Esophagus squamous epithelium (tissue), 5 donors: Measurements from ENCODE around the gene BRD3. TPM values are rescaled to one million over a fixed set of nuclear protein-coding genes. Genes with fewer than 3 reads are reported as not detected.

Experiments used
- DNase-seq: peaks from one replicate; lab custom pipeline; 2025; lab: John Stamatoyannopoulos, UW
- H3K27ac ChIP-seq, 4 donors: fragments of 200-600 bp; sonication (generic); one replicate each; pipeline ENCODE4 v1.5.1; 2016 to 2019; ENCODE audit warnings: mild to moderate bottlenecking in 1 of 4
- H3K27me3 ChIP-seq, 4 donors: fragments of 200-600 bp; sonication (generic); 1 replicate in 3 of 4; 2 replicates in 1 of 4; pipeline versions ENCODE4 v1.5.1 to v1.6.0; 2017 to 2021; ENCODE audit warnings: antibody characterized with exemption in 1 of 4
- H3K36me3 ChIP-seq, 3 donors: fragments of 200-600 bp; sonication (generic); one replicate each; pipeline ENCODE4 v1.5.1; 2016 to 2019
- H3K4me1 ChIP-seq, 3 donors: fragments of 200-600 bp; sonication (generic); one replicate each; pipeline ENCODE4 v1.5.1; 2017 to 2019
- H3K4me3 ChIP-seq, 4 donors: fragments of 200-600 bp; sonication (generic); 1 replicate in 3 of 4; 2 replicates in 1 of 4; pipeline ENCODE4 v1.5.1; 2016 to 2019; ENCODE audit warnings: mild to moderate bottlenecking in 2 of 4, moderate library complexity in 1 of 4
- H3K9me3 ChIP-seq, 3 donors: fragments of 200-600 bp; sonication (generic); one replicate each; pipeline ENCODE4 v1.5.1; 2016 to 2019
- CTCF ChIP-seq, 6 experiments: fragments of 450-650 bp in 4 of 6; fragments of 200-600 bp in 2 of 6; sonication (generic) in 2 of 6; IDR thresholded peaks; one replicate each; pipeline ENCODE4 v1.5.1; 2016 to 2019; ENCODE audit warnings: antibody characterized with exemption in 6 of 6, mild to moderate bottlenecking in 4 of 6, moderate library complexity in 4 of 6
- POLR2A ChIP-seq, 4 donors: fragments of 450-650 bp; IDR thresholded peaks; one replicate each; pipeline ENCODE4 v1.6.1; 2017; ENCODE audit warnings: antibody characterized with exemption in 4 of 4, mild to moderate bottlenecking in 4 of 4, moderate library complexity in 3 of 4
- WGBS, 2 donors: methylation state at CpG; one replicate each; pipeline ENCODE4 v1.1.5; 2018; 5-methylcytosine and 5-hydroxymethylcytosine counted together
- intact Hi-C: fragments of 100-400 bp; cut with DNase I; formaldehyde crosslinking; loops from one replicate; pipeline ENCODE4 v1.15.0; 2022
- total RNA-seq, 4 donors: library from RNA; depleted of rRNA; stranded (reverse); fragments of >200 nt; gene quantifications; one replicate each; pipeline ENCODE4 v1.1.0, GENCODE V29; 2016
- donor health status: DM: yes; HTN: yes; CAD: no.

BRD3 gene
- total RNA-seq, 4 donors from 2014 or later, result 7.2 to 23.7 (median 9.4) TPM

- DNase-seq, result no peak
- Histone ChIP-seq H3K4me3 (no peak overlapping the region), H3K27me3 (no peaks in the 10 kb centered on the region), H3K9me3 (no peaks in the 10 kb centered on the region), H3K36me3 (peaks cover 33 to 98% (median 35%) of the 10 kb centered on the region in 3 donors), H3K27ac (no peak overlapping the region), H3K4me1 (peaks cover under 1 to 28% (median 4%) of the 10 kb centered on the region in 3 donors)
- TF ChIP-seq CTCF (IDR thresholded peaks at IDR 0.05) (no peak), POLR2A (IDR thresholded peaks at IDR 0.05) (no peak)
- intact Hi-C loops, result no loop called here
- 79 to 97% methylated on average over 5 of the region's 12 CpGs for WGBS, 2 donors
These were observed 22.9 kb downstream of the BRD3 start for GRCh38 chr9:134044944-134045343.

- peaks cover 27 to 98% (median 42%) of the 10 kb centered on the region in 3 donors for H3K36me3 ChIP-seq
- no peak overlapping the region for H3K27ac ChIP-seq
- WGBS, 2 donors, result 80 to 84% methylated on average over 8 to 10 of the region's 11 CpGs
- TF ChIP-seq CTCF (IDR thresholded peaks at IDR 0.05) (no peak), POLR2A (IDR thresholded peaks at IDR 0.05) (no peak)
- intact Hi-C loops, result no loop called here
- H3K4me3 ChIP-seq, result no peak overlapping the region
- peaks cover 0 to 20% (median 4%) of the 10 kb centered on the region in 3 donors for H3K4me1 ChIP-seq
- no peaks in the 10 kb centered on the region for H3K9me3 ChIP-seq
- no peaks in the 10 kb centered on the region for H3K27me3 ChIP-seq
- DNase-seq, result no peak
These were observed 24.3 kb downstream of the BRD3 start for GRCh38 chr9:134043531-134043988.

GRCh38 chr9:134041649-134041962 is 26.2 kb downstream of the BRD3 start:
- WGBS, 2 donors, result no CpG with 5 or more reads among the region's 16 CpGs
- H3K27ac ChIP-seq, result no peak overlapping the region
- H3K4me3 ChIP-seq, result no peak overlapping the region
- intact Hi-C loops, result no loop called here
- H3K4me1 ChIP-seq, result peaks cover 0 to 10% (median 4%) of the 10 kb centered on the region in 3 donors
- DNase-seq, result no peak
- TF ChIP-seq CTCF (IDR thresholded peaks at IDR 0.05), result no peak
- TF ChIP-seq POLR2A (IDR thresholded peaks at IDR 0.05), result no peak
- peaks cover 18 to 98% (median 34%) of the 10 kb centered on the region in 3 donors for H3K36me3 ChIP-seq
- H3K9me3 ChIP-seq, result no peaks in the 10 kb centered on the region
- no peaks in the 10 kb centered on the region for H3K27me3 ChIP-seq

- 58 to 68% methylated on average over 7 to 9 of the region's 21 CpGs for WGBS, 2 donors
- Histone ChIP-seq H3K36me3 (peaks cover 22 to 98% (median 36%) of the 10 kb centered on the region in 3 donors), H3K4me1 (peaks cover 0 to 10% (median 4%) of the 10 kb centered on the region in 3 donors), H3K4me3 (no peak overlapping the region), H3K9me3 (no peaks in the 10 kb centered on the region), H3K27me3 (no peaks in the 10 kb centered on the region), H3K27ac (no peak overlapping the region)
- TF ChIP-seq CTCF (IDR thresholded peaks at IDR 0.05) (no peak), POLR2A (IDR thresholded peaks at IDR 0.05) (no peak)
- DNase-seq, result no peak
- intact Hi-C loops, result no loop called here
These were observed 26.8 kb downstream of the BRD3 start for GRCh38 chr9:134040781-134041648.

- intact Hi-C loops, result no loop called here
- no peaks in the 10 kb centered on the region for H3K9me3 ChIP-seq
These were observed 27.7 kb downstream of the BRD3 start for GRCh38 chr9:134040176-134040565.

More at GRCh38 chr9:134040176-134040565, 27.7 kb downstream of the BRD3 start:
- no peak for TF ChIP-seq POLR2A (IDR thresholded peaks at IDR 0.05)
- no peak for TF ChIP-seq CTCF (IDR thresholded peaks at IDR 0.05)
- Histone ChIP-seq H3K4me3 (no peak overlapping the region), H3K36me3 (peaks cover 28 to 98% (median 40%) of the 10 kb centered on the region in 3 donors), H3K4me1 (peaks cover 0 to 10% (median 4%) of the 10 kb centered on the region in 3 donors), H3K27ac (no peak overlapping the region), H3K27me3 (no peaks in the 10 kb centered on the region)
- WGBS, 2 donors, result 93 to 100% methylated on average over 3 to 9 of the region's 17 CpGs
- no peak for DNase-seq
